Activated T-cell treated with anti-CD3 and anti-CD28 coated beads, Interleukin-2, amount 50 U/mL, for 48 hours (primary cell): ENCODE measurements around the gene MRPL40.
"Not testable (repeated sequence)": the region's sequence is repeated elsewhere in the genome, so short reads cannot be mapped to it uniquely, and the experiment has no call there.

Experiments used
- DNase-seq, 2 experiments: peaks; one replicate each; pipeline ENCODE4 v3.0.0-alpha.2; 2020

MRPL40 gene

GRCh38 chr22:19442166-19442565, 9.8 kb downstream of the MRPL40 start:
- DNase-seq = no peak

DNA sequence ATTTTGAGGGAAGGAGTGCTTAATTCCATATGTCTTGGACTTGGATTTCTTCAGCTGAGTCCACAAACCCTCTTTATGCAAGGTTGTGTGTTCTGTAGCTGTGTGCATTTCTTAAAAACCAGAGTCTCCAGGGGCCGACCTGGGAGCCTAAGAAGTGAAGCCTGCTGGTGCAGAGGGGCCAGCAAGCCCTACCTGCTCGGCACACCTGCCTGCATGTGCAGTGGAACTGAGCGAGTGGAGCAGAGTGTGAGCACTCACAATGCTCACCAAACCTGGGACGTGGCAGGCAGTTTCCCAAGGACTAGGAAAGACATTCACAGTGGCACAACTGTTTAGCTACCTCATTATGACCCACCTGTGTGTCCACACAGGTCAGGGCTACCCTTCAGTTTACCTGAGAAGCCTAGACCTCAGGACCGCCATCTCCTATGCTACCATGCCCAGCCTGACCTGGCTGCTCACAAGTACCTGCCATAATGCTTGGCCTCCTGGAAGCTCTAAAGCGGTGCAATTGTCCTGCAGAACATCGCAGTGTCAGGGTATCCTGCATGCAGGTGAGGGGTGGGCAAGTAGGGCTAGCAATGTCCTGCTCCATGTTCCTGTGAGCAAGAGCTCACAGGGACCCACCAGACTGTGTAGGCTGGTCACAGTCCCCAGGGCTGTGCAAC, 11.3 kb downstream of the MRPL40 start:
- peak in 1 of 2 experiments; percentile 6 for DNase-seq

DNA sequence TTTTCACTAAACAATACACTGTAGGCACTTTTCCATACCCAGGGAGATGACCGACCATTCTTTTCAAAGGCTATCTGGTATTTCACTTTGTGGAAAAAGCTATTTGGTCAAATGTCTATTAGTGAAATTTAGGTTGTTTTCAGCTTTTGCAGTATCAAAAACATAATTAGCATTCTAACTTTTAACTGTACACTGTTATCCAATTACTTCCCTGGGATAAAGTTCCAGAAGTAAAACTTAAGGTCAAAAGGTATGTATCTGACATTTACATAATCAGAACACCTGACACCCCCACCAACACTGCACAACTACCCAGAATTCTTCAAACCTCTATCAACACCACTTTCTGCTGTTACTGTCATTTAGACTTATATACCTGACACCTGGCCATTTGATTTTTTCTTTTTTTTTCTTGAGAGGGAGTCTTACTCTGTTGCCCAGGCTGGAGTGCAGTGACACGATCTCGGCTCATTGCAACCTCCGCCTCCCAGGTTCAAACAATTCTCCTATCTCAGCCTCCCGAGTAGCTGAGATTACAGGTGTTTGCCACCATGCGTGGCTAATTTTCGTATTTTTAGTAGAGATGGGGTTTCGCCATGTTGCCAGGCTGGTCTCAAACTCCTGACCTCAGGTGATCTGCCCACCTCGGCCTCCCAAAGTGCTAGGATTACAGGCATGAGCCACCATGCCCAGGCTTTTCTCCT, 13.1 kb downstream of the MRPL40 start:
- DNase-seq = not testable (repeated sequence)

- DNase-seq = no peak
These were observed 14.4 kb downstream of the MRPL40 start for GRCh38 chr22:19446603-19447329.

GRCh38 chr22:19447330-19448075, 15.2 kb downstream of the MRPL40 start, which contains the start of gene C22orf39:
Gene C22orf39, minus strand, starts transcription at chr22:19447711. Its CDS starts 23 bp downstream, at chr22:19447688.
- DNase-seq = peak; percentile 87 to 91

GRCh38 chr22:19448076-19448607, 15.8 kb downstream of the MRPL40 start:
- peak; percentile 38 to 49 for DNase-seq

GRCh38 chr22:19448739-19449421, 16.5 kb downstream of the MRPL40 start:
- DNase-seq = peak; percentile 70 to 72

GRCh38 chr22:19449422-19449767, 17.1 kb downstream of the MRPL40 start:
- no peak for DNase-seq

- DNase-seq = no peak
These were observed 18.2 kb downstream of the MRPL40 start for GRCh38 chr22:19450363-19451175.

DNA sequence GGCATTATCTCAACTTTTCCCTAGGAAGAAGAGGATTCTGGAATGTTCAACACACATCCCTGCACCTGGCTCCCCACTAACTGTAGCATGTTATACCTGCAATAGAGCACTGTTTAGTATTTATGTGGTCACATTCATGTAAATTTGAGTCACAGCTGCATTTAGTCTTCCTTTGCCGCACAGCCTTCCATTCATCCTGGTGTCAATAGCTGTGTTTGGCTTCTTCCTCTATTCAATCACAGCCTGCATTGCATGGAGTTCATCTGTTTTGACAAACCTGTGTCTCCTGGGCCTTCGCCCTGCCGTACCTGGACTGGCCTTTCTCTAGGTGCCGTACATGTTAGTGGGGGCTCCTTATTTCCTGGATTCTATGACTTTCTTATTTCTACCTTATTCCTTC, 19.2 kb downstream of the MRPL40 start:
- no peak for DNase-seq

GRCh38 chr22:19453718-19454117, 21.4 kb downstream of the MRPL40 start:
- DNase-seq = no peak

DNA sequence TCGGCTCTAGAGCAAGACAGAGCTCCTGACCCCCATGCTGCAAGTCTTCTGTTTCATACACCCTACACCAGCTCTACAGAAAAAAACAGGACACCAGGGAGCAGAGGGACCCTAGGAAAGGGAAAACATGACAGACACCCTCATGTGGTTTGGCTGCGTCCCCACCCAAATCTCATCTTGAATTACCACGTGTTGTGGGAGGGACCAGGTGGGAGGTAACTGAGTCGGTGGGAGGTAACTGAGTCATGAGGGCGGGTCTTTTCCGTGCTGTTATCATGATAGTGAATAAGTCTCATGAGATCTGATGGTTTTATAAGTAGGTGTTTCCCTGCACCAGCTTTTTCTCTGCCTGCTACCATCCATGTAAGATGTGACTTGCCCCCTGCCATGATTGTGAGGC, 21.8 kb downstream of the MRPL40 start:
- no peak for DNase-seq

GRCh38 chr22:19455033-19455432, 22.7 kb downstream of the MRPL40 start:
- no peak for DNase-seq

- DNase-seq = no peak
These were observed 23.4 kb downstream of the MRPL40 start for GRCh38 chr22:19455585-19456370.

DNA sequence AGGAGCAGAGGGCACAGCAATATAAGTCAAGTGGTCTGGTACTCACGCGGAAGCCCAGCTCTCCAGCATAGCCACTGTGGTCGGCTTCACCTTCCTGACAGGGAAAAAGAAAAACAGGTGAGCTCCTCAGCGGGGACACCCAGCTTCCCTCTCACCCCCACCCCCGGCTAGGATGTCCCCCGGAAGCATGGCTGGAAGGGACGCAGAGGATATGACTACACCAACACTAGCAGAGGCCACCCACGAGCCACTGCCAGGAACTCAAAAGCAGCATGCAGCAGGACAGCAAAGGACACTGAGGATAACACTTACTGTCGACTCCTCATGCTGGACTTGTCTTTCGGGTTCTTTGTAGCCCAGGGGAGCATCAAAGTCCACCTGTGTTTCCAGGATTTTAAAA, 24.2 kb downstream of the MRPL40 start:
- no peak for DNase-seq

DNA sequence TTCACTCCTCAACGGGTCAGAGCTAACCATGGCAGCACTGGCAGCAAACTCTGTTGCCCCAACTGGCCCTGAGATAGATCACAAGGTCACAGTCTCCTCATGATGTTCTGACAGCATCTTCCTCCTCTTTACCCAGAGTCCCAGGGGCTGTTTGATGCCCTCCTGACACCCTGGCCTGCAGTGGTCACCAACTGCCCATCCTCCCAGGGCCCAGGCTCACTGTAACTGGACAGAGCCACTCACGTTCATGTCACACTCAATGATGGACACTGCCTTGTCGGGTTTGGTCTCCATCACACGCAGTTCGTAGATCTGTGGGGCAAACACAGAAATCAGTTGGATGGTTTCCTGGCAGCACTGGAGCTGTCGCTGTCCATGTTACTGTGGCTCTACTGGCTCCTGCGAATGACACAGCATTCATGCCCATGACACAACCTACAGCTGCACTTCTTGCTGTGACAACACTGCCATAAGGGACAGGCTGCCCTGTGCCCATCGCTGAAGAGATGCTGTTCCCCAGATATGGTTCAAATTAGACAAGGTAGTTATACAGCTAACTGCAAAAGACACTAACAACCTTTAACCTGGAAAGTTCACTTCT, 25.6 kb downstream of the MRPL40 start:
- DNase-seq = no peak

DNA sequence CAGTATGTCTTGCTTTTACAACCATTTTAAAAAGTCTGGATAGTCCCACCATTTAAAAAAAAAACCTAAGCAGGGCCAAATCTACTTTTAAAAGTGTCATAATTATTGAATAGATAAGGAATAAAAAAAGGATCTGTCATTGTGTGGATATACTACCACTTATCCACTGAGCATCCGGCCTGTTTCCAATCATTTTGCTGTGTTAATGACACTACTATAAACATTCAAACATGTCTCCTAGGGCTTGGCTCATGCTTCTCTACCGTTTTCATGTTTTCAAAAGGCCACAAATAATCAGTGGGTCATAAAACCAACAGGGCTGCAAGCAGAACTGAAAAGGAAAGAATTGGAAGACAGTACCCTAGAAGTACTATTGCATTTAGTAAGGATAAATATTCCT, 27.7 kb downstream of the MRPL40 start:
- no peak for DNase-seq

GRCh38 chr22:19461506-19461905, 29.2 kb downstream of the MRPL40 start:
- no peak for DNase-seq

- DNase-seq = no peak
These were observed 30.7 kb downstream of the MRPL40 start for GRCh38 chr22:19463008-19463407.
